Activated T-cell treated with anti-CD3 and anti-CD28 coated beads for 4 hours (primary cell): ENCODE data around the gene KIF2C.
"Not testable (repeated sequence)": the region's sequence is repeated elsewhere in the genome, so short reads cannot be mapped to it uniquely, and the experiment has no call there.

ENCODE experiments used
- DNase-seq: peaks from one replicate; pipeline ENCODE4 v3.0.0-alpha.2; 2020

KIF2C gene

DNA sequence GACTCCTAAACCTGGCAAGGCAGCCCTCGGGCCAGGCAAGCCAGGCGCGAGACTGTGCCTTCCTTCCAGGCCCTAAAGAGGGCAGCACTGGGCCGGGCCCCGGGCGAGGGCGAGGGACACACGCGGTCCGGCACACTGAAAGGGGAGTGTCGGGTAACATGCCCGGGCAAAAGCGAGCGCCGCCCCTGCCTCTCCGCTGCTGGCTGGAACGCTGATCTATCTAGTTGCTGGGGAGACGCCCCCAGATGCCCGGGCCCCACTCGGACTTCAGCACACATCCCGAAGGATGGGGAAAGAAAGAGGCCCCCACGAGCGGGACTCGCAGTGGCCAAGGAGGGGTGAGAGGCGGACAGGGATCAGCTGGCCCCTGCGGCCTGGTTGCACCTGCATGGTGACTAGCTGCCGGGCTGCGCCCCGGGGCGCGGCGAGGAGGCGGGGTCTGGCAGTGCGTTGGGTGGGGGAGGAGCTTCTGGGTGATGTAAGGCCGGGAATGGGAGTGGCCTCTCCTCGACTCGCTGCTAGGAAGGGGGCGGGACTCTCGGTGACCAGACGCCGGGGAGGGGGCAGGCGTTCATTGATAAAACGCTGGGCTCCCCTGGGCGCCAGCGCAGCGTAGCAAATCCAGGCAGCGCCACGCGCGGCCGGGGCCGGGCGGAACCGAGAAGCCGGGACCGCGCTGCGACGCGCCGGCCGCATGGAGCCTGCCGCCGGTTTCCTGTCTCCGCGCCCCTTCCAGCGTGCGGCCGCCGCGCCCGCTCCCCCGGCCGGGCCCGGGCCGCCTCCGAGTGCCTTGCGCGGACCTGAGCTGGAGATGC is 60.3 kb downstream of the KIF2C start, which contains the start of gene PLK3:
Gene PLK3 (plus strand): TSS at position 608 of the 815 bp plus-strand sequence. CDS start 87 bp downstream, at position 695.
- DNase-seq: peak; percentile 98

DNA sequence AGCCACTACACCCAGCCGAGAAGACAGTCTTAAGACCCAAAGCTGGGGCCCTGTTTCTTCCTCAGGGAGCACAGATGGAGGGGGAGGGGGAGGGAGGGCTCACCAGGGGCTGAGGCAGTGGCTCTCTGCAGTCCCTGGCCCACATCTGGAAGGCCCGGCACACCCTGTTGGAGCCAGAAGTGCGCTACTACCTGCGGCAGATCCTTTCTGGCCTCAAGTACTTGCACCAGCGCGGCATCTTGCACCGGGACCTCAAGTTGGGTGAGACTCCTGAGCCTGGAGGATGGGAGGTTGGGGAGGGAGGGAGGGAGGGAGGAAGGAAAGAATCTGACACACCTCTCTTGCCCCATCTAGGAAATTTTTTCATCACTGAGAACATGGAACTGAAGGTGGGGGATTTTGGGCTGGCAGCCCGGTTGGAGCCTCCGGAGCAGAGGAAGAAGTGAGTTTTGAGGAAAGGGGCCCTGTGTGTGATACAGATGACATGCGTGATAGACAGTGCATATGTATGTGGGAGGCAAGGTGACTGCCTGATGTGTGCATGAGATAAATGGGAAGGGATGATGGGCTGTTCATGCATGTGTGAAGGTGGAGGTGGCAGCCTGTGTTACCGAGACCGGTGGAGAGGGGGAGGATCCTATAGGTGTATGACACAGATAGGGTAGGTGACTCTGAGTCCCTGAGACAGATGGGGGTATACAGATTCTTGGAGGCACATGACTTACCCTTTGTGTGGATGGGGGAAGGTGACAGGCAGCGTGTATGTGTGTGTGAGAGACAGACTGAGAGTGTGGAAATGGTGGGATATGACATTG is 62.1 kb downstream of the KIF2C start:
- no peak for DNase-seq

DNA sequence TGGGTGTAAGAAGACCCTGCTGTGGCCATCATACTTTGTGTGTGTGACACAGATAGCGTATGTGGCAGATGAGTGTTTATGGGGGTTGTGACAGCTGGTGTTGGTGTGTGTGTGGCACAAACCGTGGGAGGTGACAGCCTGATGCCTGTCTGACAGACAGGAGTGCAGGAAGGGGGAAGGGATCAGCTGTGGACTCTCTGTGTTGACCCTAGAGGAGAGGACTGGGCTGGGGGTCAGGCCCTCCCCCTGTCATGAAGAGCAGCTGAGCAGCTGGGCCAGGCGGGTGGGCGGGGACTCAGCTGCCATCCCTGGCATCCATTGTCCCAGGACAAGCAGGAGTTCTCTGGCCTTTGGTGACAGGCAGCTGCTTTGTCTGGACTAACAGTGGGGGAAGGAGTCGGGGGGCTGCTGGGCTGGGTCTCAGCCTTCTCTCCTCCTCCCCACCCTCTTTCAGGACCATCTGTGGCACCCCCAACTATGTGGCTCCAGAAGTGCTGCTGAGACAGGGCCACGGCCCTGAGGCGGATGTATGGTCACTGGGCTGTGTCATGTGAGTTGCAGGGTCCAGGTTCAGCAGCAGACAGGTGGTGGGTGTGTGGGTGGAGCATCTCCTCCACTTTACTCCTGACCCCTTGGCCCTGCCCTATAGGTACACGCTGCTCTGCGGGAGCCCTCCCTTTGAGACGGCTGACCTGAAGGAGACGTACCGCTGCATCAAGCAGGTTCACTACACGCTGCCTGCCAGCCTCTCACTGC is 62.8 kb downstream of the KIF2C start:
- DNase-seq: no peak

DNA sequence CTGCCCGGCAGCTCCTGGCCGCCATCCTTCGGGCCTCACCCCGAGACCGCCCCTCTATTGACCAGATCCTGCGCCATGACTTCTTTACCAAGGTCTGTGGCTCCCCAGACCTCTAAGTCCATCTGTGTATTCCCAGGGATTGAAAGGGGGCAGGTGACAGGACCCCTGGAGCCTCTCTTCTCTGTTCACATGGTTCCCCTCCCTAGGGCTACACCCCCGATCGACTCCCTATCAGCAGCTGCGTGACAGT is 63.4 kb downstream of the KIF2C start:
- DNase-seq: no peak

DNA sequence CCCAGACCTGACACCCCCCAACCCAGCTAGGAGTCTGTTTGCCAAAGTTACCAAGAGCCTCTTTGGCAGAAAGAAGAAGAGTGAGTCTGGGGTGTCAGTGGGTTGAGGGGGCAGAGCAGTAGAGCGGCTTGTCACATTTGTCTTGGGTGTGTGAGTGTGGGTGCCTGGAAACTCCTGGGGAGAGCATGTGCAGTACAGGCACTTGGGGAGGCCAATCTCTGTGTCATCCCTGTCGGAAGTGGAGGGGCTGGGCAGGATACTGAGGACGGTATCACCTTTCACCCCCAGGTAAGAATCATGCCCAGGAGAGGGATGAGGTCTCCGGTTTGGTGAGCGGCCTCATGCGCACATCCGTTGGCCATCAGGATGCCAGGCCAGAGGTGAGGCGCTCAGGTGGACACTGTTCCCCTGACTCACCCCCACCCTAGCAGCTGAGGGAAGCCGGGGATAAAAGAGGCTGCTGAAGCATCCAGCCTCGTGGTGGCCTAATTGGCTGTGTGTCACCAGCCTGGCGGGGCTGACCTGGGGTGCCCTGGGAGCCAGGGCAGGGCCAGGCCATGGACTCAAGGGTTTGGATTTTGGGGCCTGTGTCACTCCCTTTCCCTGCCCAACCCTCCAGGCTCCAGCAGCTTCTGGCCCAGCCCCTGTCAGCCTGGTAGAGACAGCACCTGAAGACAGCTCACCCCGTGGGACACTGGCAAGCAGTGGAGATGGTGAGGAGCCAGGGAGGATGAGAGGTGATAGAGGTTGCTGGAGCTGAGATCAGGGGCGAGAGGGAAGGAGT is 63.9 kb downstream of the KIF2C start:
- no peak for DNase-seq

DNA sequence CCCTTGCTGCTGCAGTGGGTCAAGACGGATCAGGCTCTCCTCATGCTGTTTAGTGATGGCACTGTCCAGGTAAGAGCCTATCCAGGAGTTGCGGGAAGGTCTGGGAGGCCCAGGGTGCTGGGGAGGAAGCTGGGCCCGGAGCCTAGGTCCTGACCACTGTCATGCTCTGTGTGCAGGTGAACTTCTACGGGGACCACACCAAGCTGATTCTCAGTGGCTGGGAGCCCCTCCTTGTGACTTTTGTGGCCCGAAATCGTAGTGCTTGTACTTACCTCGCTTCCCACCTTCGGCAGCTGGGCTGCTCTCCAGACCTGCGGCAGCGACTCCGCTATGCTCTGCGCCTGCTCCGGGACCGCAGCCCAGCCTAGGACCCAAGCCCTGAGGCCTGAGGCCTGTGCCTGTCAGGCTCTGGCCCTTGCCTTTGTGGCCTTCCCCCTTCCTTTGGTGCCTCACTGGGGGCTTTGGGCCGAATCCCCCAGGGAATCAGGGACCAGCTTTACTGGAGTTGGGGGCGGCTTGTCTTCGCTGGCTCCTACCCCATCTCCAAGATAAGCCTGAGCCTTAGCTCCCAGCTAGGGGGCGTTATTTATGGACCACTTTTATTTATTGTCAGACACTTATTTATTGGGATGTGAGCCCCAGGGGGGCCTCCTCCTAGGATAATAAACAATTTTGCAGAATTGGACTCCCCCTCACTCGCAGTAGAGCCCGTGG is 65.8 kb downstream of the KIF2C start:
- DNase-seq: no peak

DNA sequence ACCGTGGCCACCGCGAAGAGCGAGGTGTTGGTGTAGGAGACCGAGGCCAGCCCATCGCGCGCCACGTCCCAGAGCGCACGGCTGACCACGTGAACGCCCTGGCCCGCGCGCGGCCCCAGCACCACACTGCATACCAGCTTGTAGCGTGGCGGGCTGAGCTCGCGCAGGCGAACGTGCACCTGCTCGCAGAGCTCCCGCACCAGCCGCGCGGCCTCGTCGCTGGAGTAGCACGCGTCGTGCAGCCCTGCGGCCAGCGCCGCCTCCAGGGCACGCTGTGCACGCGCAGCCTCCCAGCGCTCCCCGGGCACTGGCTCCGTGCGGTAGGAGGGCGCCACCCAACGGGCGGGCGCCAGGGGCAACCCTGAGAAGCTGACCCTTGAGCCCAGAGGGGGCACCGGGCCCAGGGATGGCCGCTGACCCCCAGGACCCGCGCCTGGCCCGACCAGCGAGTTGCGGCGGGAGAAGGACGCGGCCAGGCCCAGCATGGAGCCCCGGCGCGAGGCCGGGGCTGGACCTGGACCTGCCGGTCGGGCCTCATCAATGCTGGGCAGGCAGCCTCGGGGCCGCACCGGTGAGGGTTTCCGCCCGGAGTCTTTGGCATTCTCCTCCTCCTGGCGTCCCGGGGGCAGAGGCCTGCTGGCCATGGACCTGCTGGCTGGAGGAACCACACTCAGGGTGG is 66.5 kb downstream of the KIF2C start:
- no peak for DNase-seq

DNA sequence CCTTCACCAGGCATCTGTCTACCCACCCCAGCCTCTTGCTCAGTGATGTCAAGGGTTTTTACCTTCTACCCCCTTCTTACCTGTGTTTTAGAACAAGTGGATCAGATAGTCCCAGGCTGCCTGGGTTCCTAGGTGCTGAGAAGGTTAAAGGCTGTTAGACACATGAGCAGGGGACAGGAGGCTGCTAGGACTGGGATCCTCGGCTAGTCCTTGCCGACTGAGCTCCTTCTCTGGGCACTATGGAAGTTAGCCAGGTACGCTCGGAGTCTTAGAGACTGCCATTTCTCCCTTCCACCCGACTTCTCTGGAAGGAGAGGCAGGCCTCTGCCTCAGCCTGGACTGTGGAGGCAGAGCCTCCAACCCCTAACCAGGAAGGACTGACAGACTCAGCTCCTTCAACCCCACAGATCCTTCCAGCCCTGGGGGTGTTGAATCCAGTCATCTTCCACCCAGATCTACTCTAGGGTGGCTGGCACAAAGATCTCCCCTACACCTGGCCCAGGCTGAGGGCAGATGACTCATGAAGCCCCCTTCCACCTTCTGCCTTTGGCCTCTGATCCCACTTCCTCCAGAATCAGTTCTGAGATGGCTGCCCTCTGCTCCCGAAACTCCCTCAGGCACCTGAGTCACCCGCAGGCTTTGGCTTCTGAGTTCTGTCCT is 67.2 kb downstream of the KIF2C start, which contains the start of gene DYNLT4:
Gene DYNLT4 (minus strand): TSS at position 648 of the 660 bp plus-strand sequence. CDS start 683 bp downstream, outside the sequence.
- DNase-seq: no peak

DNA sequence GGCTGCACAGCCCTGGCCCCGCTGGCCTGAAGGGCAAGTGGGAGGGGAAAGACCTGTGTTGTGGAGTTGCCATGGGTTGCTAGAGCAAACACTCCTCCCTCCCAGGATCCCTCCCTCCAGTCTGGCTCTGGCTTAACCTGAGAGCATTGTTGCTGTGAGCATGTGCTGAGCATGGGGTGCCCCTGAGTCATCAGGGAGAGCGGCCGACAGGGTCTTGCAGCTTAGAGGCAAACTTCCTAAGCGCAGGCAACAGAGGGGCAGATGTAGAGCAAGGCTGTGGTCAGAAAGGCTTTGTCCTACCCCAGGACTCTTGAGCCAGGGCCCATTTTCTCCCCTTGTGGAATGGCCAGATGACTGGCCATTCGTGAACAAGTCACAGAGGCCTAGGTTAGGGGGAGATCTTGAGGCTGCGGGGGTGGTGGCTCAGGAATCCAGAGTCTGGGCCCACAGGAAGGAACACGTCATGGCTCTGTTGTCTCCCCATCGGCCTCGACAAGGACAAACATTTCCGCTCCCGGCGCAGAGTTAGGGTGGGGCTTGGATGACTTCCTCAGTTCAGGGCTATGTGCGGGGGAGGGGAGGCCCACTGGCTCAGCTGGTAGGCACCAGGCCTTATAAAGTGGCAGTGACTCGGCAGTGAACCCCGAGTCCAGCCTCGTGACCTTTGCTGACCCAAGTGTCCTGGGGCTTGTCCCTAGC is 67.9 kb downstream of the KIF2C start:
- peak; percentile 79 for DNase-seq

DNA sequence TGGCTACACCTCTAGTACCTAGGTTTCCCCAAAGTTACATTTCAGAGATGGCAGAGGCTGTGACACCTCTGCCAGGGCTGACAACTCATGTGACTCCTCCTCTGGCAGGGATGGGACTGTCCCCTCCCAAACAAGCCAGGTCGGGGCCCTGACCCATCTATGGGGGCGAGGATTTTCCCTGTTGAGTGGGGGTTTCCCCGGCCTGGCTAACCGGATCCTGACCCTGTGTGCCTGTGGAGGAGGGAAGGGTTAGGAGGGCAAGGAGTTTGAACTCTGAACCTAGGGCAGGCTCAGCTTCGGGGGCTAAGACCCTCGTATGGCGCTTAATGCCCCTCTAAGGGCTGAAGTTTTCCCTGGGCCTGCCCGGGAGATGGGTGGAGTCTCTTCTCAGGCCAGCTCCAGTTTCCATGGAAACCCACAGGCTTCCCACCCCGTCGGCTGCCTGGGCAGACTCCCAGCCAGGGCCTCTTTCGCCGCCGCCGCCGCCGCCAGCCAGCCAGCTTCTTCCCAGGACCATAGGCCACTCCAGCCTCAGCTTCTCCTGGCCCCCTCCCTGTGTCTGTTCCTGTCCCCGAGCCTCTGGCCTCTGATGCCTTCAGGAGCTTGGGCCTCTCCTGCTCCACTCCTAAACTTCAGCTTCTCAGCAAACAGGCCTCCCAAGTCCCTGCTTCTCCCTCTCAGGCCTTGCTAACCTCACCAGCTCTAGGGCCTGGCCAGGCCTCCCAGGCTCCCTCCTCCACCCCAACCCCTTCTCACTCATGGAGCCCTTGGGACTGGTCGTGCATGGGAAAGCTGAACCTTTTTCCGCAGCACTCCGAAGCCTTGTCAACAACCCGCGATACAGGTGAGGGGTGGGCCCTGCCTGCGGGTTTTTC is 68.7 kb downstream of the KIF2C start, which contains the start of gene BTBD19:
Gene BTBD19 (plus strand): TSS at position 461 of the 875 bp plus-strand sequence. CDS start 298 bp downstream, at position 759.
- DNase-seq: peak; percentile 70

DNA sequence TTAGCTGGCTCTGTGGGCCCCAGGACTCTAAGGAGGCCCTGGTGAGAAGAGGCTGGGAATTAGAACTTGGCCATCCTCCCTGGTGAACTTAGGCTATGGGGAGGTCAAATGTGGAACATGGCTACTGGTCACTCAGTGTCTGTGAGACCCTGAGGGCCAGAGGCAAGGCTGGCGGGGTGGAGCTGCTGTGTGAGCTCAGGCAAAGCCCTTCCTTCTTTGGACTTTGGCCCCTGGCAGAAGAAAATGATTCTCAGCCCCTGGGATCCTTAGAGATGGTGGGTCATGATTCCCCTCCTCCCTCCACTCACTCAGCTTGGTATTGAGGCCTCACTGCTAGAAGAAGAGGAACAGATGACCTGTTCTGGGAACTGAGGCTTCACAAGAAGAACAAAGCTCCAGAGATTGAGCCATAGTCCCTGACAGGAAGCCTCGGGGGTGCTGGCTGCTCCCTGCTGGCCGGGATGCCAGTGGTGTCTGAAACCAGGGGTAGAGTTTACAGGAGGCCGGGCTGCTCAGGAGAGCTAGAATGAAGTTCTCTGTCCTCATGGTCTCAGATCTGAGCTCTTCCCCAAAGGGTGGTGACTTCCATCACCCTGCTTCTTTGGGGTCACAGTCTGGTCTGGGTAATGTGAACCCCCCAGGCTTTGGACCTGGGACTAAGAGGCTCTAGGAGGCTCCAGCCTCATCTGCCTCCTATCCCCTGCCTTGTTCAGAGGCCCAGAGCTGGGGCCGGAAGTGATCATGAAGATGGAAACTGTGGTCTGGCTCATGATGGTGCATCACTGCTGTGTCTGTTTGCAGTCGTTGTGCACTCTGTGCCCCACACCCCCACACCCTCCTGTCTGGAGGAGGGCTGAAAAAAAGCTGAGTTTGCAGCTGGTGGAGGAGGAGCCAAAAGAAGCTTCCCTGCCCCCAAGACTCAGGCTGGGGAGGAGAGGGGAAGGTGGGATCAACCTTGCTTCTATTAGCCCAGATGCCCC is 69.6 kb downstream of the KIF2C start:
- peak; percentile 81 for DNase-seq

DNA sequence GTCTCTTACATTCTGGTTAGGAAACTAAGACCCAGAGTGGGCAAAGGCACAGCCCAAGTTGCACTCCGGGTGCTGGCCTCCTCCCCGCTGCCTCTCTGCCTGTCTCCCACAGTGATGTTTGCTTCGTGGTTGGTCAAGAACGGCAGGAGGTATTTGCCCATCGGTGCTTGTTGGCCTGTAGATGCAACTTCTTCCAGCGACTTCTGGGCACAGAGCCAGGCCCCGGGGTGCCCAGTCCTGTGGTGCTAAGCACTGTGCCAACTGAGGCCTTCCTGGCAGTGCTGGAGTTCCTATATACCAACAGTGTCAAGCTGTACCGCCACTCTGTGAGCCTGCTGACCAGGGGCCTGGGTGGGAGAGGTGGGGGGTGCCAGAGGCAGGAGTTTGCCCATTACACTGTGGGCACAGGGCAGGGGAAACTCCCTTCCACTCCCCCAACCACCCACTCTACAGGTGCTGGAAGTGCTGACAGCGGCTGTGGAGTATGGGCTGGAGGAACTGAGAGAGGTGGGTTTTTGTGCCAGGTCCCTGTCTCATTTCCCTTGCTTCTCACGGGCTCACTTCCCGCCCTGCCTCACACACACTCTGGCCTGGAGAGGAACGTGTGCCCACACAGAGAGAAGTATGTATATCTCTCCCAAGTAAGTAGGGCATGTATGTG is 70.6 kb downstream of the KIF2C start:
- DNase-seq: no peak

DNA sequence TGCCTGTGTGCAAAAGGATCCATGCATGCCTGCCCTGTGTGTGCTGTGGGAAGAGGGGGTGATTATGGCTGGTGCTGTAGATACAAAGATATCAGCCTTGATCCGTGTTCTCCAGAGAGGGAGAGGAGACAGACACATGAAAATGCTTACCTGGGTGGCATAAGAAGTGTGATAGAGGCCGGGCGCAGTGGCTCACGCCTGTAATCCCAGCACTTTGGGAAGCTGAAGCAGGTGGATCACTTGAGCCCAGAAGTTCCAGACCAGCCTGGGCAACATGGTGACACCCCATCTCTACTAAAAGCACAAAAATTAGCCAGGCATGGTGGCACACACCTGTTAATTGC is 71.1 kb downstream of the KIF2C start:
- not testable (repeated sequence) for DNase-seq

DNA sequence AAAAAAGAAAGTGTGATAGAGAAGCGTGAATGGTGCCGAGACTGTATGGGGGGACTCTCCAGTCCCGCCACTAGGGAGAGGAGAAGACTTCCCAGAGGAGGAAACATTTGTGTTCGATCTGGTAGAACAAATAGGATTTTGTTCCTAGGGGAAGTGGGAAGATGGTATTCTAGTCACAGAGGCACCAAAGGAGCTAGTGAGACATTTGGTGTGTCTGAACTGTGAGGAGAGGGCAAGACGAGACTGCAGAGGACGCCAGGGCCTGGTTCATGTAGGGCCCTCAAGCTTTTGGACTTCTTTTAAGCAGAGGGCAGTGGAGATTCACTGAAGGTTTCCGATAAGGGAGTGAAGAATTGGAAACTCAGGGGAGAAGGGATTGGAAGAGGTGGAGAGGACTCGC is 71.6 kb downstream of the KIF2C start:
- DNase-seq: no peak

DNA sequence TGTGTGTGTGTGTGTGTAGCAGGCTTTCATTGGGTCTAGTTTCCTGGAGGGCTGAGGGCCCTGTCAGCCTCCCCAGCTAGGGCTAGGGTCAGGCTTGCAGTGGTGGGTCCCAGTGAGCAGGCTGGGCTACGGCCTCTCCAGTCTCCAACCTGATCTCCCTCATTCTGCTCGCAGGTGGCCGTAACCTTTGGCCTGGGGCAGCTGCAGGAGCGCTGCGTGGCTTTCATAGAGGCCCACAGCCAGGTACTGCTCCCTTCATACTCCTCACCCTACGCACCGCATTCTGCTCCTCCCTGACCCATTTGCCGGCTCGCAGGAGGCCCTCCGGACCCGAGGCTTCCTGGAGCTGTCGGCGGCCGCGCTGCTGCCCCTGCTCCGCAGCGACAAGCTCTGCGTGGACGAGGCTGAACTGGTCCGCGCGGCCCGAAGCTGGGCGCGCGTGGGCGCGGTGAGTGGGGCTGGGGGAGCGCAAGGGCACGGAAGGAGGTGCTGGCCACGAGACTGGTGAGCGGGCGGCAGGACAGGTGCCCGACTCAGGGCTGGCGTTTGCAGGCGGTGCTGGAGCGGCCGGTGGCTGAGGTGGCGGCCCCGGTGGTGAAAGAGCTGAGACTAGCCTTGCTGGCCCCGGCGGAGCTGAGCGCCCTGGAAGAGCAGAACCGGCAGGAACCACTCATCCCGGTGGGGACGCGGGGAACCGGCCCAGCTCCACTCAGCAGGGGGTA is 73.3 kb downstream of the KIF2C start:
- DNase-seq: no peak

DNA sequence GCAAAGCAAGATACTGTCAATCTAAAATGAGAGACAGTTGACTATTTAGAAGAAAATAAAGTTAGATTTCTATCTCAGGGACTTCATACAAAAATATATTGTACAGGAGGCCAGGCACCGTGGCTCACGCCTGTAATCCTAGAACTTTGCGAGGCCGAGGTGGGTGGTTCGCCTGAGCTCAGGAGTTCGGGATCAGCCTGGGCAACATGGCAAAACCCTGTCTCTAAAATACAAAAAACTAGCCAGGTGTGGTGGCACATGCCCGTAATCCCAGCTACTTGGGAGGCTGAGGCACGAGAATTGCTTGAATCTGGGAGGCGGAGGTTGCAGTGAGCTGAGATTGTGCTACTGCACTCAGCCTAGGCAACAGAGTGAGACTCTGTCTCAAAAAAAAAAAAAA is 76.3 kb downstream of the KIF2C start:
- not testable (repeated sequence) for DNase-seq
